ENCODE measurements around the gene NFIL3.

DNA sequence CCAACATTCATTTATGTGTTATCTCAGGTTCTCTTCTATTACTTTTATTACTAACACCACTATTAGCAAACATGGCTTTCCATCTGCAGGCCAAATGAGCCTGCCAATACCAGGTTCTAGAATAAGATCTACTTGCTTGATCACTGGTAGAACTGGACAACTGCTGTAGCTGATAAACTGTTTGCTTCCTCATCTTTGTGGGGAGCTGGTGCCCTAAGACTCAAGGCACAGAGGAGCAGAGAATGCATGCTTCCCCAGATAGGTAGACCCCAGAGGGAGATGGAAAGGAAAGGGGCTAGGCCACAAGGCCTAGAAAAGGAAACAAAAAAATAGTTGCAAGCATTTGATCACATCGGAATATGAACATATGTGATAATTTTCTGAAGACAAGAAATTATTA lies 31.2 kb downstream of the NFIL3 start:
- TF ChIP-seq, protein P1, sequence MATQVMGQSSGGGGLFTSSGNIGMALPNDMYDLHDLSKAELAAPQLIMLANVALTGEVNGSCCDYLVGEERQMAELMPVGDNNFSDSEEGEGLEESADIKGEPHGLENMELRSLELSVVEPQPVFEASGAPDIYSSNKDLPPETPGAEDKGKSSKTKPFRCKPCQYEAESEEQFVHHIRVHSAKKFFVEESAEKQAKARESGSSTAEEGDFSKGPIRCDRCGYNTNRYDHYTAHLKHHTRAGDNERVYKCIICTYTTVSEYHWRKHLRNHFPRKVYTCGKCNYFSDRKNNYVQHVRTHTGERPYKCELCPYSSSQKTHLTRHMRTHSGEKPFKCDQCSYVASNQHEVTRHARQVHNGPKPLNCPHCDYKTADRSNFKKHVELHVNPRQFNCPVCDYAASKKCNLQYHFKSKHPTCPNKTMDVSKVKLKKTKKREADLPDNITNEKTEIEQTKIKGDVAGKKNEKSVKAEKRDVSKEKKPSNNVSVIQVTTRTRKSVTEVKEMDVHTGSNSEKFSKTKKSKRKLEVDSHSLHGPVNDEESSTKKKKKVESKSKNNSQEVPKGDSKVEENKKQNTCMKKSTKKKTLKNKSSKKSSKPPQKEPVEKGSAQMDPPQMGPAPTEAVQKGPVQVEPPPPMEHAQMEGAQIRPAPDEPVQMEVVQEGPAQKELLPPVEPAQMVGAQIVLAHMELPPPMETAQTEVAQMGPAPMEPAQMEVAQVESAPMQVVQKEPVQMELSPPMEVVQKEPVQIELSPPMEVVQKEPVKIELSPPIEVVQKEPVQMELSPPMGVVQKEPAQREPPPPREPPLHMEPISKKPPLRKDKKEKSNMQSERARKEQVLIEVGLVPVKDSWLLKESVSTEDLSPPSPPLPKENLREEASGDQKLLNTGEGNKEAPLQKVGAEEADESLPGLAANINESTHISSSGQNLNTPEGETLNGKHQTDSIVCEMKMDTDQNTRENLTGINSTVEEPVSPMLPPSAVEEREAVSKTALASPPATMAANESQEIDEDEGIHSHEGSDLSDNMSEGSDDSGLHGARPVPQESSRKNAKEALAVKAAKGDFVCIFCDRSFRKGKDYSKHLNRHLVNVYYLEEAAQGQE (IDR thresholded peaks at IDR 0.05; ENCODE audit: insufficient read depth in 1 of 2, low read depth in 2 of 2, low read length in 1 of 2), result no peak
- TF ChIP-seq POLR2AphosphoS5 (IDR thresholded peaks at IDR 0.05; ENCODE audit: low read depth, low read length), result no peak

Data from Panc1 (cell line).